ENCODE results near the gene CXCR3. TPM values are rescaled to one million over a fixed set of nuclear protein-coding genes. Genes with fewer than 3 reads are reported as not detected.

CXCR3 gene
- total RNA-seq, 3 donors from 2014 or later: not detected

GRCh38 chrX:71659959-71660358 lies 41.6 kb upstream of the CXCR3 start:
- Histone ChIP-seq H3K27me3 (peaks cover 0 to 50% of the 10 kb centered on the region in 2 donors), H3K4me1 (no peaks in the 10 kb centered on the region), H3K4me3 (no peak overlapping the region), H3K27ac (no peak overlapping the region), H3K36me3 (no peaks in the 10 kb centered on the region), H3K9me3 (no peaks in the 10 kb centered on the region)
- TF ChIP-seq POLR2A (IDR thresholded peaks at IDR 0.05) (no peak), CTCF (IDR thresholded peaks at IDR 0.05) (no peak), POLR2AphosphoS5 (IDR thresholded peaks at IDR 0.05) (no peak)
- DNase-seq (ENCODE audit: low spot score in 2 of 2): no peak
- intact Hi-C loops (cut with DNase I; ENCODE audit: low total_unique reads): no loop called here

GRCh38 chrX:71659342-71659741 lies 41.0 kb upstream of the CXCR3 start:
- H3K36me3 ChIP-seq: no peaks in the 10 kb centered on the region
- H3K9me3 ChIP-seq: no peaks in the 10 kb centered on the region
- no peak for DNase-seq (ENCODE audit: low spot score in 2 of 2)
- no peak overlapping the region for H3K4me3 ChIP-seq
- H3K27ac ChIP-seq: no peak overlapping the region
- no peaks in the 10 kb centered on the region for H3K4me1 ChIP-seq
- intact Hi-C loops (cut with DNase I; ENCODE audit: low total_unique reads): no loop called here
- TF ChIP-seq CTCF (IDR thresholded peaks at IDR 0.05): no peak
- H3K27me3 ChIP-seq: peaks cover 0 to 44% of the 10 kb centered on the region in 2 donors

GRCh38 chrX:71657267-71657666 lies 39.0 kb upstream of the CXCR3 start:
- intact Hi-C loops (cut with DNase I; ENCODE audit: low total_unique reads): no loop called here
- no peak for DNase-seq (ENCODE audit: low spot score in 2 of 2)
- no peak overlapping the region for H3K27ac ChIP-seq
- no peak for TF ChIP-seq POLR2A (IDR thresholded peaks at IDR 0.05)
- TF ChIP-seq POLR2AphosphoS5 (IDR thresholded peaks at IDR 0.05): no peak
- TF ChIP-seq CTCF (IDR thresholded peaks at IDR 0.05): no peak
- no peaks in the 10 kb centered on the region for H3K4me1 ChIP-seq
- no peaks in the 10 kb centered on the region for H3K36me3 ChIP-seq
- H3K27me3 ChIP-seq: peaks cover 0 to 40% of the 10 kb centered on the region in 2 donors
- H3K9me3 ChIP-seq: no peaks in the 10 kb centered on the region
- H3K4me3 ChIP-seq: no peak overlapping the region

- no peaks in the 10 kb centered on the region for H3K9me3 ChIP-seq
- H3K36me3 ChIP-seq: no peaks in the 10 kb centered on the region
- H3K27ac ChIP-seq: no peak overlapping the region
- H3K4me1 ChIP-seq: no peaks in the 10 kb centered on the region
- DNase-seq (ENCODE audit: low spot score in 2 of 2): no peak
- H3K4me3 ChIP-seq: no peak overlapping the region
- peaks cover 0 to 12% of the 10 kb centered on the region in 2 donors for H3K27me3 ChIP-seq
- TF ChIP-seq POLR2AphosphoS5 (IDR thresholded peaks at IDR 0.05) (no peak), CTCF (IDR thresholded peaks at IDR 0.05) (no peak), POLR2A (IDR thresholded peaks at IDR 0.05) (no peak)
- intact Hi-C loops (cut with DNase I; ENCODE audit: low total_unique reads): no loop called here
Measured at GRCh38 chrX:71653344-71653743, 35.0 kb upstream of the CXCR3 start.

- no peaks in the 10 kb centered on the region for H3K4me1 ChIP-seq
- H3K4me3 ChIP-seq: no peak overlapping the region
- no peak overlapping the region for H3K27ac ChIP-seq
- H3K27me3 ChIP-seq: peaks cover 0 to 11% of the 10 kb centered on the region in 2 donors
- H3K9me3 ChIP-seq: no peaks in the 10 kb centered on the region
- TF ChIP-seq POLR2AphosphoS5 (IDR thresholded peaks at IDR 0.05): no peak
- peak in 2 of 3 donors; percentile 22 to 34 for TF ChIP-seq CTCF (IDR thresholded peaks at IDR 0.05)
- H3K36me3 ChIP-seq: no peaks in the 10 kb centered on the region
- intact Hi-C loops (cut with DNase I; ENCODE audit: low total_unique reads): no loop called here
- DNase-seq (ENCODE audit: low spot score in 2 of 2): no peak
Measured at GRCh38 chrX:71652405-71652804, 34.1 kb upstream of the CXCR3 start.
